ENCODE data around the gene EXD3. TPM values are rescaled to one million over a fixed set of nuclear protein-coding genes. Genes with fewer than 3 reads are reported as not detected.

The EXD3 gene
- total and polyA plus RNA-seq, 2 of the 13 experiments (the other 11 are each of a cell fraction or from before 2014, with no cell fraction given), result 2.7 to 4.8 TPM

- FAIRE-seq (no peak), DNase-seq (ENCODE audit: low spot score) (no peak), ATAC-seq (peak; percentile 60)
- Histone ChIP-seq H3K9me3 (ENCODE audit: low read length) (no peaks in the 10 kb centered on the region), H3K4me3 (replicated peaks in 1 of 3; ENCODE audit: insufficient read depth in 1 of 3, low read depth in 2 of 3, low read length in 3 of 3) (peak overlapping the region; percentile 34 to 67 (median 49); a peak in 5 of 6 replicates), H3K27me3 (ENCODE audit: control insufficient read depth in 1 of 2, insufficient read depth in 2 of 2, low read length in 2 of 2) (peaks cover 4 to 37% of the 10 kb centered on the region in 2 experiments; a peak in 4 of 5 replicates), H3K79me2 (ENCODE audit: insufficient read depth, low read length) (no peaks in the 10 kb centered on the region), H2AFZ (ENCODE audit: low read length) (no peak overlapping the region), H3K4me1 (ENCODE audit: insufficient read depth, low read length) (peaks cover 62% of the 10 kb centered on the region), H3K36me3 (replicated peaks in 1 of 2; ENCODE audit: control insufficient read depth in 1 of 2, insufficient read depth in 2 of 2, low read length in 2 of 2) (no peaks in the 10 kb centered on the region), H3K9ac (ENCODE audit: insufficient read depth, low read depth, low read length) (peak overlapping the region; percentile 29; the same call in 1 of the 2 replicates), H3K4me2 (ENCODE audit: low read depth, low read length) (peak overlapping the region; percentile 80), H4K20me1 (ENCODE audit: insufficient read depth, low read length) (no peaks in the 10 kb centered on the region), H3K27ac (ENCODE audit: extremely low read length, insufficient read depth, low read length) (no peak overlapping the region)
- in situ Hi-C loops (cut with HindIII; ENCODE audit: extremely low pct_ligation_motif_present, low pct_unique_long_range_greater_than_20kb) (no loop called here), intact Hi-C loops (cut with micrococcal nuclease; ENCODE audit: unreplicated experiment) (no loop called here)
- WGBS (ENCODE audit: low lambda C conversion rate), result 13% methylated on average over 3 of the region's 76 CpGs
- CTCF ChIA-PET (ENCODE audit: low intra/inter-chr PET ratio, low total read pairs), result interaction anchor here (1.4 kb wide), 1 partner anchor 112 kb away, joined by 7 read pairs; no protein-coding TSS in a partner anchor
- POLR2A ChIA-PET, result no interaction called here
- no TSS peak for BruUV-seq (replicated peaks)
- TF ChIP-seq ZNF101 (CRISPR knock-in tag; IDR thresholded peaks at IDR 0.05; ENCODE audit: borderline replicate concordance, low read depth), result 0 out of 2 replicates have a peak, but pooled peaks have one; percentile 3
- TF ChIP-seq DMAP1 (CRISPR knock-in tag; IDR thresholded peaks at IDR 0.05), result 0 out of 2 replicates have a peak, but pooled peaks have one; percentile 3
- TF ChIP-seq ARNTL (CRISPR knock-in tag; IDR thresholded peaks at IDR 0.05), result no peak
- peak; percentile 48; the same call in 1 of the 2 replicates for TF ChIP-seq STAG1 (CRISPR knock-in tag; IDR thresholded peaks at IDR 0.05)
- TF ChIP-seq ZNF563 (CRISPR knock-in tag; IDR thresholded peaks at IDR 0.05), result 0 out of 2 replicates have a peak, but pooled peaks have one; percentile 35
- TF ChIP-seq ZNF574 (CRISPR knock-in tag; IDR thresholded peaks at IDR 0.05), result peak; percentile 30; the same call in 1 of the 2 replicates
- TF ChIP-seq HOXA3 (CRISPR knock-in tag; IDR thresholded peaks at IDR 0.05), result peak; percentile 52; the same call in 1 of the 2 replicates
- TF ChIP-seq CAMTA2 (CRISPR knock-in tag; IDR thresholded peaks at IDR 0.05; ENCODE audit: borderline replicate concordance), result 0 out of 2 replicates have a peak, but pooled peaks have one; percentile 2
- TF ChIP-seq SAP130 (CRISPR knock-in tag; IDR thresholded peaks at IDR 0.05; ENCODE audit: low read depth), result 0 out of 2 replicates have a peak, but pooled peaks have one; percentile 6
- TF ChIP-seq, protein P1, sequence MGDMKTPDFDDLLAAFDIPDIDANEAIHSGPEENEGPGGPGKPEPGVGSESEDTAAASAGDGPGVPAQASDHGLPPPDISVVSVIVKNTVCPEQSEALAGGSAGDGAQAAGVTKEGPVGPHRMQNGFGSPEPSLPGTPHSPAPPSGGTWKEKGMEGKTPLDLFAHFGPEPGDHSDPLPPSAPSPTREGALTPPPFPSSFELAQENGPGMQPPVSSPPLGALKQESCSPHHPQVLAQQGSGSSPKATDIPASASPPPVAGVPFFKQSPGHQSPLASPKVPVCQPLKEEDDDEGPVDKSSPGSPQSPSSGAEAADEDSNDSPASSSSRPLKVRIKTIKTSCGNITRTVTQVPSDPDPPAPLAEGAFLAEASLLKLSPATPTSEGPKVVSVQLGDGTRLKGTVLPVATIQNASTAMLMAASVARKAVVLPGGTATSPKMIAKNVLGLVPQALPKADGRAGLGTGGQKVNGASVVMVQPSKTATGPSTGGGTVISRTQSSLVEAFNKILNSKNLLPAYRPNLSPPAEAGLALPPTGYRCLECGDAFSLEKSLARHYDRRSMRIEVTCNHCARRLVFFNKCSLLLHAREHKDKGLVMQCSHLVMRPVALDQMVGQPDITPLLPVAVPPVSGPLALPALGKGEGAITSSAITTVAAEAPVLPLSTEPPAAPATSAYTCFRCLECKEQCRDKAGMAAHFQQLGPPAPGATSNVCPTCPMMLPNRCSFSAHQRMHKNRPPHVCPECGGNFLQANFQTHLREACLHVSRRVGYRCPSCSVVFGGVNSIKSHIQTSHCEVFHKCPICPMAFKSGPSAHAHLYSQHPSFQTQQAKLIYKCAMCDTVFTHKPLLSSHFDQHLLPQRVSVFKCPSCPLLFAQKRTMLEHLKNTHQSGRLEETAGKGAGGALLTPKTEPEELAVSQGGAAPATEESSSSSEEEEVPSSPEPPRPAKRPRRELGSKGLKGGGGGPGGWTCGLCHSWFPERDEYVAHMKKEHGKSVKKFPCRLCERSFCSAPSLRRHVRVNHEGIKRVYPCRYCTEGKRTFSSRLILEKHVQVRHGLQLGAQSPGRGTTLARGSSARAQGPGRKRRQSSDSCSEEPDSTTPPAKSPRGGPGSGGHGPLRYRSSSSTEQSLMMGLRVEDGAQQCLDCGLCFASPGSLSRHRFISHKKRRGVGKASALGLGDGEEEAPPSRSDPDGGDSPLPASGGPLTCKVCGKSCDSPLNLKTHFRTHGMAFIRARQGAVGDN (CRISPR knock-in tag; IDR thresholded peaks at IDR 0.05), result peak; percentile 63
- peak; percentile 45; the same call in 1 of the 2 replicates for TF ChIP-seq CTCF (CRISPR knock-in tag; IDR thresholded peaks at IDR 0.05)
- TF ChIP-seq, protein P2, sequence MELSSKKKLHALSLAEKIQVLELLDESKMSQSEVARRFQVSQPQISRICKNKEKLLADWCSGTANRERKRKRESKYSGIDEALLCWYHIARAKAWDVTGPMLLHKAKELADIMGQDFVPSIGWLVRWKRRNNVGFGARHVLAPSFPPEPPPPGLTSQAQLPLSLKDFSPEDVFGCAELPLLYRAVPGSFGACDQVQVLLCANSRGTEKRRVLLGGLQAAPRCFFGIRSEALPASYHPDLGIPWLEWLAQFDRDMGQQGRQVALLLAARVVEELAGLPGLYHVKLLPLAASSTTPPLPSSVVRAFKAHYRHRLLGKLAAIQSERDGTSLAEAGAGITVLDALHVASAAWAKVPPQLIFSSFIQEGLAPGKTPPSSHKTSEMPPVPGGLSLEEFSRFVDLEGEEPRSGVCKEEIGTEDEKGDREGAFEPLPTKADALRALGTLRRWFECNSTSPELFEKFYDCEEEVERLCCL (CRISPR knock-in tag; IDR thresholded peaks at IDR 0.05; ENCODE audit: borderline replicate concordance), result no peak
- TF ChIP-seq DNMT1 (CRISPR knock-in tag; IDR thresholded peaks at IDR 0.05), result no peak
These were observed 127.6 kb downstream of the EXD3 start for GRCh38 chr9:137295238-137295811.
